CD4-positive, alpha-beta T cell treated with Interleukin-1 beta for 1 hour (primary cell): ENCODE results near the gene ADAMTS10.
"Not testable (repeated sequence)": the region's sequence is repeated elsewhere in the genome, so short reads cannot be mapped to it uniquely, and the experiment has no call there.

Experiments used
- DNase-seq, 2 donors: peaks; one replicate each; pipeline ENCODE4 v3.0.0-alpha.2; 2020 to 2022

ADAMTS10 gene

GRCh38 chr19:8553729-8554128 lies 56.8 kb downstream of the ADAMTS10 start:
- DNase-seq = not testable (repeated sequence)

- no peak for DNase-seq
Measured at GRCh38 chr19:8552810-8553209, 57.7 kb downstream of the ADAMTS10 start.

- no peak for DNase-seq
Measured at GRCh38 chr19:8550070-8550469, 60.4 kb downstream of the ADAMTS10 start.

- no peak for DNase-seq
Measured at GRCh38 chr19:8545743-8546142, 64.8 kb downstream of the ADAMTS10 start.

- DNase-seq = no peak
Measured at GRCh38 chr19:8544168-8544567, 66.3 kb downstream of the ADAMTS10 start.

GRCh38 chr19:8539621-8540149 lies 70.8 kb downstream of the ADAMTS10 start:
- no peak for DNase-seq

GRCh38 chr19:8537099-8537498 lies 73.4 kb downstream of the ADAMTS10 start:
- no peak for DNase-seq

GRCh38 chr19:8536282-8536681 lies 74.2 kb downstream of the ADAMTS10 start:
- DNase-seq = no peak

GRCh38 chr19:8532225-8532624 lies 78.3 kb downstream of the ADAMTS10 start:
- no peak for DNase-seq

- no peak for DNase-seq
Measured at GRCh38 chr19:8531470-8531869, 79.0 kb downstream of the ADAMTS10 start.
